Mucosa of descending colon (tissue), 3 donors: ENCODE results near the gene ZNF446. TPM values are rescaled to one million over a fixed set of nuclear protein-coding genes. Genes with fewer than 3 reads are reported as not detected.

Source experiments
- ATAC-seq: fragments of 200-7000 bp; cut with Tn5 transposase; one replicate; pipeline ENCODE4 v1.9.1; 2020; ENCODE audit warnings: mild to moderate bottlenecking, moderate library complexity
- DNase-seq, 3 donors: peaks; one replicate each; pipeline ENCODE4 v3.0.0-alpha.2; 2020
- H3K36me3 ChIP-seq: fragments of 200-600 bp; one replicate; pipeline ENCODE4 v1.8.0; 2021; ENCODE audit warnings: low read depth, mild to moderate bottlenecking
- H3K4me1 ChIP-seq: fragments of 200-600 bp; one replicate; pipeline ENCODE4 v1.8.0; 2021; ENCODE audit warnings: low read depth, mild to moderate bottlenecking
- H3K4me3 ChIP-seq: fragments of 200-600 bp; one replicate; pipeline ENCODE4 v1.8.0; 2021; ENCODE audit warnings: mild to moderate bottlenecking
- H3K9me3 ChIP-seq: fragments of 200-600 bp; one replicate; pipeline ENCODE4 v1.8.0; 2021; ENCODE audit warnings: mild to moderate bottlenecking
- intact Hi-C, 2 donors: fragments of 100-400 bp; cut with DNase I in 1 of 2; cut with micrococcal nuclease in 1 of 2; formaldehyde crosslinking; loops; one replicate each; pipeline versions ENCODE4 v1.11.0 to v1.11.1; 2022; cut with DNase I, micrococcal nuclease
- total RNA-seq, 3 donors: library from RNA; stranded (reverse); fragmentation: NEBNext Ultra II Directional in 2 of 3; extraction: Animal tissue kit (Norgen Biotek cat#: 25700) in 2 of 3; gene quantifications; one replicate each; pipeline versions ENCODE4 v1.2.1 to v1.2.4, GENCODE V29; 2021 to 2023
- TF ChIP-seq, protein P1 (sequence below): fragments of 200-600 bp; IDR thresholded peaks from one replicate; pipeline ENCODE4 v1.8.0; 2022; ENCODE audit warnings: antibody characterized with exemption, mild to moderate bottlenecking
- donor health status: DM: no; HTN: no; CAD: no; lungs with moderate emphysema.
- donor health status: DM: no; HTN: no; CAD: no.
- donor health status: DM: no; HTN: yes; CAD: no.

The ZNF446 gene
- total RNA-seq, 3 donors from 2014 or later = 9.4 to 12.6 (median 10.6) TPM

DNA sequence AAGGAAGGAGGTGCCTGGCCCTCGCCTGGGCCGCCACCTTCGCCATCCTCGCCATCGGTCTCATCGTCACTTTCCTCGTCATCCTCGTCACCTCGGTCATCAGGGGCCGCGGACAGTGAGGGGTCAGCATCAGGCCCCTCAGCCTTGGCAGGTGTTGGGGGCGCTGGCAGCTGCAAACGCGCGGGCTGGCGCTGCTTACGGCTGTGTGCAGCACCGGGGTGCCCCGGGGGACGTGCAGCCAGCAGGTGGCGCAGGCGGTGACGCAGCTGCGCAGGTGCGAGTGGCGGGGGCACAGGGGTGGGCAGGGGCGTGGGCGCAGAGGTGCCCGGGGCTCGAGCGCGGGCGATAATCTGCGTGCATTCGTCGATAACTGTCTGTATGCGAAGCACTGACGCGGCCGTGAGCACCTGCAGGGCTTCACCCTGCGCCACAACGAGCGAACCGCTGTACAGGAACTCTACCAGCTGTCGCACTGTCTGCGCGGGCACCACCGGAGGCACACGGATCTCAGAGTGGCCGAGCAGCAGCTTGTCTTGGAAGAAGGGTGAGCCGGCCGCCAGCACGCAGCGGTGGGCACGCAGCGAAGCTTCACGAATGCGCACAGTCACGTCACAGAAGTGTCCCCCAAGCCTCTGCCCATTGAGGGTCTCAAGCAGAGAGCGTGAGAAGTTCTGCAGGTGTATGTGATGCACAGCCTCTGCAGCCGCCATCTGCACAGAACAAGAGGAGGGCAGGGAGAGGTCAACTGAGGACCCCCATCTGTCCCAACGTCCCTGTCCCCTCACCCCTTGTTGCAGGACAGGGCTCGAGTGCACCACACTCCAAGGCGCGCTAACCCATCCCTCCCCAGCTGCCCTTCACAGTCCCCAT, 41.0 kb downstream of the ZNF446 start:
- DNase-seq (peak in 2 of 3 donors; percentile 39 to 58), ATAC-seq (no peak)
- Histone ChIP-seq H3K36me3 (no peaks in the 10 kb centered on the region), H3K4me1 (peaks cover 38% of the 10 kb centered on the region), H3K9me3 (no peaks in the 10 kb centered on the region), H3K4me3 (no peak overlapping the region)
- intact Hi-C loops = no loop called here
- TF ChIP-seq, protein P1, sequence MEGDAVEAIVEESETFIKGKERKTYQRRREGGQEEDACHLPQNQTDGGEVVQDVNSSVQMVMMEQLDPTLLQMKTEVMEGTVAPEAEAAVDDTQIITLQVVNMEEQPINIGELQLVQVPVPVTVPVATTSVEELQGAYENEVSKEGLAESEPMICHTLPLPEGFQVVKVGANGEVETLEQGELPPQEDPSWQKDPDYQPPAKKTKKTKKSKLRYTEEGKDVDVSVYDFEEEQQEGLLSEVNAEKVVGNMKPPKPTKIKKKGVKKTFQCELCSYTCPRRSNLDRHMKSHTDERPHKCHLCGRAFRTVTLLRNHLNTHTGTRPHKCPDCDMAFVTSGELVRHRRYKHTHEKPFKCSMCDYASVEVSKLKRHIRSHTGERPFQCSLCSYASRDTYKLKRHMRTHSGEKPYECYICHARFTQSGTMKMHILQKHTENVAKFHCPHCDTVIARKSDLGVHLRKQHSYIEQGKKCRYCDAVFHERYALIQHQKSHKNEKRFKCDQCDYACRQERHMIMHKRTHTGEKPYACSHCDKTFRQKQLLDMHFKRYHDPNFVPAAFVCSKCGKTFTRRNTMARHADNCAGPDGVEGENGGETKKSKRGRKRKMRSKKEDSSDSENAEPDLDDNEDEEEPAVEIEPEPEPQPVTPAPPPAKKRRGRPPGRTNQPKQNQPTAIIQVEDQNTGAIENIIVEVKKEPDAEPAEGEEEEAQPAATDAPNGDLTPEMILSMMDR = no peak

DNA sequence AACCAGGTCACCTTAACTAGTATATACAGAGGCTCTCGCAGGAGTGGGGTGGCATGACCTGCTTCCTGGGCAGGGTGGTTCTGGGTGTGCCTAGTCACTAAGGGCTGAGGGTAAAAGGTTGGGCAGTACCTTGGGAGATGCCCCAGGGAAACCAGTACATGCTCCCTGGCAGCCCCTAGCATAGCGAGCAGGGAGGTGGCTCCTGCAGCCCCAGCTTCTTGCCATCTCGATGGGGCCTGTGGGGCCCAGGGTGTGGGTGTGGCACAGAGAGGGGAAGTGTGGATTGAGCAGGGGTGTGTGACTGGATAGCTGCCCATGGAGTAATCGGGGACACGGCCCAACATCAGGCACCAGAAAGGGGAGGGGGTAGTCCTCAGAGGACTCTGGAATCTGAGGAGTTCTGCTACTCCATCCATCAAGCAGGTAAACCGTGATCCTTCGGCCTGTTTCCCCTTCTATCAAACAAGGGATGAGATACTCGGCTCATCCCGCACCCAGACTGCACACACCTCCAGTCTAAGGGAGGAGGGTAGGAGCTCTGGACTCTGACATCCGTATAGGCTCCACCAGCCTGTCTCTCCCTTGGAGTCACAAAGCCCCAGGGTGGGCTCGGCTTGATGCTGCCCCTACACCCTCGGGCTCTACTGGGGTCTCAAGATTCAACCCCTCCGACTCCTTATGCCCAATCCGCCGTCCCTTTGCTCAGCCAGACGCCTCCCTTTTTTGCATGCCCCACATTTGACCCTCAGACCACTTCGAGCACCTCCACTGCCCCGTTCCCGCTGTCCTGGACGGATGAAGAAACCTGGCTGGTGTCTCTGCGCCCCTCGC, 42.3 kb downstream of the ZNF446 start:
- TF ChIP-seq, protein P1 = no peak
- intact Hi-C loops = no loop called here
- H3K9me3 ChIP-seq = no peaks in the 10 kb centered on the region
- peaks cover 32% of the 10 kb centered on the region for H3K4me1 ChIP-seq
- peak overlapping the region; percentile 43 for H3K4me3 ChIP-seq
- H3K36me3 ChIP-seq = no peaks in the 10 kb centered on the region
- ATAC-seq (no peak), DNase-seq (peak in 2 of 3 donors; percentile 57 to 65)

DNA sequence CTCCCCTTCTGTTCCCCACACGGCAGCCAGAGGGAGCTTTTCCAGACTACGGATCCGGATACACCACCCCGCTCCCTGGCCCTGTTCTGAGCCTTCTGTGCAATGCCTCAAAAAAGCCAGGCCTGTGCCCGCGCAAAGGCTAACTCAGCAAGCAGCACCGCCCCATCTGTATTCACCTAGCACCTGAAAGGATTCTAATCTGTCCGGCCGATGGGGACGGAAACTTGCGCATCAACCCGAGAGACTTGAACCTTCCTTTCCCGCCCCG, 42.9 kb downstream of the ZNF446 start:
- peaks cover 28% of the 10 kb centered on the region for H3K4me1 ChIP-seq

DNA sequence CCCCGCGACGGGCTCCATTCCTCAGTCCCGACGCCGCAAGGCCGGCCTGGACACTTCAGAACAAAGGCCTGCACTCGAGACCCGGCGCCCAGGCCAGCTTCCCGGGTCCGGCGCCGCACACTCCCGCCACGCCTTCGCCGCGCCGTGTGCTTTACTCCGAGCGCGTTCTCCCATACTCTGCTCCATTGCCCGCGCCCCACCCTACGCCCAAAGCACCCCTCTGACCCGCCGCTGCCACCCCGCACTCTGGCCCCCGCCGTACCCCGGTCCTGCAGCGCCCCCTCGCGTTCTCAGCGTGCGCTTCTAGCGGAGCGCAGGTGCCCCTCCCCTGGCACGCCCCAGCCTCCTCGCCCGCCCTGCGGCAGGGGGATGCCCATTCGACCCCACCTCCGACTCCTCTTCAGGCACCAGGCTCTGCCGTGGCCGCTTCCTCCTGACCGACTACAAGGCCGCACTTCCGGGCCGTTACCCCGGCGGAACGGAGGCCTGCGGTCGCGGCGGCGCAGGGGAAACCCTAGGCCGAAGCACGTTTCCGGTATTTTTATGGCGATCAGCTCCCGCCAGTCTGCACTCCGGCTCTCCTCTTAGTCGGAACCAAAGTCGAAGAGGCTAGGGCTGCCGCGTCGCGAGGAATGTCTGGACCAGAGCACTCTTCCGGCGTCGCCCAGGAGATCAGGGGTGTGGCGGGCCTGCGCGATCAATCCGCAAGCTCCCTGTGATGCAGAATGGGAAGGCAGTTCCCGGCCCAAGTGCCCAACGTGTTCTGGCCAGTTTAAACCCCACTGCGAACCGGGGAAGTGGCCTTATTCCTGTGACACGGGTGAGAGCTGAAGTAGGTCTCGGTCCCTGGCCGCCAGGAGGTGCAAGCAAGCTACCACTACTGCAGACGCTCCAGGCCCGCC, 43.5 kb downstream of the ZNF446 start, which contains the start of gene ZBTB45:
Gene ZBTB45, minus strand, starts transcription at position 456 of the 902 bp plus-strand sequence. CDS start 2,137 bp downstream, outside the sequence.
- H3K36me3 ChIP-seq = no peaks in the 10 kb centered on the region
- DNase-seq = peak; percentile 91 to 96 (median 94)
- peak; percentile 87 for ATAC-seq
- H3K4me1 ChIP-seq = peaks cover 23% of the 10 kb centered on the region
- H3K9me3 ChIP-seq = no peaks in the 10 kb centered on the region
- TF ChIP-seq, protein P1 = peak; percentile 63
- intact Hi-C loops = no loop called here
- peak within 1 kb of the TSS; percentile 43 for H3K4me3 ChIP-seq

More for the DNA sequence above, 42.9 kb downstream of the ZNF446 start:
- intact Hi-C loops = no loop called here
- Histone ChIP-seq H3K9me3 (no peaks in the 10 kb centered on the region), H3K4me3 (peak overlapping the region; percentile 43), H3K36me3 (no peaks in the 10 kb centered on the region)
- TF ChIP-seq, protein P1 = peak; percentile 32
- ATAC-seq (peak; percentile 55), DNase-seq (peak; percentile 67 to 75 (median 74))

DNA sequence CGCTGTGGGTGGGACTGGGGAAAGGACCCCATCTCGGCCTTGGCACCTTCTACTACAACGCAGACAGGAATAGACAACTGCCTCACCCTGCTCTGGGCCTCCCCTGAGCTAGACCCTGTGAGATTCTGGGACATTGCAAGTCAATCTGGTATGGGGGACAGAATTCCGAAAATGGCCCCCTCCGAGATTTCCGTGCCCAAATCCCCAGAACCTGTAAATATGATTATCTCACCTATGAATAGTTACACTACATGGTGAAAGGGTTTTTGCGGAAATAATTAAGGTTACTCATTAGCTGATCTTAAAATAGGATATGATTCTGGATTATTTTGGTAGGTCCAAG, 44.1 kb downstream of the ZNF446 start:
- Histone ChIP-seq H3K36me3 (no peaks in the 10 kb centered on the region), H3K4me3 (peak overlapping the region; percentile 43), H3K9me3 (no peaks in the 10 kb centered on the region), H3K4me1 (peaks cover 21% of the 10 kb centered on the region)
- TF ChIP-seq, protein P1 = no peak
- intact Hi-C loops = no loop called here
- ATAC-seq = no peak
- no peak for DNase-seq
